HUES6 (cell line): ENCODE measurements around the gene AURKAIP1.
A peak's percentile ranks its signal among the peaks of the same experiment; 100 is the strongest.
"Not testable (repeated sequence)": the region's sequence is repeated elsewhere in the genome, so short reads cannot be mapped to it uniquely, and the experiment has no call there.

Experiments
- H3K27ac ChIP-seq: 2 replicates; pipeline ENCODE4 v1.7.0; 2013; ENCODE audit warnings: low read depth, mild to moderate bottlenecking, low read length, inconsistent platforms
- H3K27me3 ChIP-seq: 2 replicates; pipeline ENCODE4 v1.6.1; 2013; ENCODE audit warnings: low read length; ENCODE audit not compliant: control insufficient read depth, insufficient read depth
- H3K36me3 ChIP-seq: 2 replicates; pipeline ENCODE4 v1.6.1; 2013; ENCODE audit warnings: low read length; ENCODE audit not compliant: control insufficient read depth, insufficient read depth
- H3K4me1 ChIP-seq: 2 replicates; pipeline ENCODE4 v1.6.1; 2013; ENCODE audit warnings: low read length; ENCODE audit not compliant: control insufficient read depth, insufficient read depth
- H3K4me3 ChIP-seq: 2 replicates; pipeline ENCODE4 v1.5.1; 2013; ENCODE audit warnings: low read depth, low read length
- H3K9ac ChIP-seq: one replicate; pipeline ENCODE4 v1.6.1; 2013; ENCODE audit warnings: mild to moderate bottlenecking, low read length
- H3K9me3 ChIP-seq: 2 replicates; pipeline ENCODE4 v1.6.1; 2013; ENCODE audit warnings: low read depth, low read length; ENCODE audit not compliant: control insufficient read depth, insufficient read depth

The AURKAIP1 gene

GRCh38 chr1:1418464-1419362 lies 43.7 kb upstream of the AURKAIP1 start:
- Histone ChIP-seq H3K4me1 (peaks cover 27% of the 10 kb centered on the region), H3K9ac (no peak overlapping the region), H3K27me3 (no peaks in the 10 kb centered on the region), H3K4me3 (no peak overlapping the region), H3K36me3 (no peaks in the 10 kb centered on the region), H3K27ac (no peak overlapping the region), H3K9me3 (no peaks in the 10 kb centered on the region)

- not testable (repeated sequence) for H3K4me3 ChIP-seq, H3K36me3 ChIP-seq, H3K9me3 ChIP-seq, H3K27me3 ChIP-seq, H3K9ac ChIP-seq, H3K27ac ChIP-seq
- peaks cover 24% of the 10 kb centered on the region for H3K4me1 ChIP-seq
Observed at GRCh38 chr1:1417825-1418463, 42.9 kb upstream of the AURKAIP1 start.

- not testable (repeated sequence) for H3K9ac ChIP-seq, H3K4me3 ChIP-seq, H3K9me3 ChIP-seq, H3K27ac ChIP-seq, H3K36me3 ChIP-seq, H3K27me3 ChIP-seq
- H3K4me1 ChIP-seq: peaks cover 19% of the 10 kb centered on the region
Observed at GRCh38 chr1:1417396-1417795, 42.4 kb upstream of the AURKAIP1 start.

GRCh38 chr1:1415751-1416150 lies 40.7 kb upstream of the AURKAIP1 start:
- H3K9ac ChIP-seq: no peak overlapping the region
- H3K4me1 ChIP-seq: peaks cover 16% of the 10 kb centered on the region
- peaks cover 9% of the 10 kb centered on the region for H3K9me3 ChIP-seq
- peaks cover 5% of the 10 kb centered on the region for H3K36me3 ChIP-seq
- H3K27ac ChIP-seq: no peak overlapping the region
- no peaks in the 10 kb centered on the region for H3K27me3 ChIP-seq
- no peak overlapping the region for H3K4me3 ChIP-seq

- not testable (repeated sequence) for H3K27ac ChIP-seq, H3K4me3 ChIP-seq
- peaks cover 15% of the 10 kb centered on the region for H3K36me3 ChIP-seq
Observed at GRCh38 chr1:1412311-1412902, 37.4 kb upstream of the AURKAIP1 start.

GRCh38 chr1:1411626-1412025 lies 36.6 kb upstream of the AURKAIP1 start:
- no peak overlapping the region for H3K9ac ChIP-seq
- peaks cover 36% of the 10 kb centered on the region for H3K4me1 ChIP-seq
- peaks cover 9% of the 10 kb centered on the region for H3K9me3 ChIP-seq
- no peaks in the 10 kb centered on the region for H3K27me3 ChIP-seq
- peak overlapping the region; percentile 98; the same call in 1 of the 2 replicates for H3K27ac ChIP-seq
- H3K36me3 ChIP-seq: peaks cover 15% of the 10 kb centered on the region
- no peak overlapping the region for H3K4me3 ChIP-seq

More at GRCh38 chr1:1412311-1412902, 37.4 kb upstream of the AURKAIP1 start:
- not testable (repeated sequence) for H3K27me3 ChIP-seq, H3K9ac ChIP-seq, H3K9me3 ChIP-seq
- peaks cover 36% of the 10 kb centered on the region for H3K4me1 ChIP-seq

- not testable (repeated sequence) for H3K9me3 ChIP-seq, H3K27me3 ChIP-seq
- Histone ChIP-seq H3K36me3 (peaks cover 27% of the 10 kb centered on the region), H3K4me3 (peak overlapping the region; percentile 30; the same call in 1 of the 2 replicates), H3K27ac (peak overlapping the region; percentile 98), H3K4me1 (peaks cover 36% of the 10 kb centered on the region), H3K9ac (peak overlapping the region; percentile 99)
Observed at GRCh38 chr1:1410238-1410637, 35.2 kb upstream of the AURKAIP1 start.

- H3K4me1 ChIP-seq: peaks cover 36% of the 10 kb centered on the region
- H3K27ac ChIP-seq: peak overlapping the region; percentile 97
- no peaks in the 10 kb centered on the region for H3K27me3 ChIP-seq
- peak overlapping the region; percentile 99 for H3K9ac ChIP-seq
- peak overlapping the region; percentile 98 for H3K4me3 ChIP-seq
- peaks cover 49% of the 10 kb centered on the region for H3K36me3 ChIP-seq
- peaks cover 9% of the 10 kb centered on the region for H3K9me3 ChIP-seq
Observed at GRCh38 chr1:1407636-1408318, 32.8 kb upstream of the AURKAIP1 start.

GRCh38 chr1:1406821-1407635 lies 32.0 kb upstream of the AURKAIP1 start, which contains the start of gene MRPL20:
Gene MRPL20 (minus strand): TSS chr1:1407293. CDS start chr1:1407217, 76 bp downstream.
- Histone ChIP-seq H3K27ac (peak within 1 kb of the TSS; percentile 97), H3K4me1 (peaks cover 36% of the 10 kb centered on the region), H3K9me3 (peaks cover 5% of the 10 kb centered on the region), H3K36me3 (peaks cover 56% of the 10 kb centered on the region), H3K4me3 (peak within 1 kb of the TSS; percentile 98), H3K27me3 (no peaks in the 10 kb centered on the region), H3K9ac (peak within 1 kb of the TSS; percentile 99)
